ENCODE data around the gene TMEM144. TPM values are rescaled to one million over a fixed set of nuclear protein-coding genes. Genes with fewer than 3 reads are reported as not detected.
"Not testable (repeated sequence)": the region's sequence is repeated elsewhere in the genome, so short reads cannot be mapped to it uniquely, and the experiment has no call there.

Gene TMEM144
- total RNA-seq, 2 experiments from 2014 or later, result not detected

DNA sequence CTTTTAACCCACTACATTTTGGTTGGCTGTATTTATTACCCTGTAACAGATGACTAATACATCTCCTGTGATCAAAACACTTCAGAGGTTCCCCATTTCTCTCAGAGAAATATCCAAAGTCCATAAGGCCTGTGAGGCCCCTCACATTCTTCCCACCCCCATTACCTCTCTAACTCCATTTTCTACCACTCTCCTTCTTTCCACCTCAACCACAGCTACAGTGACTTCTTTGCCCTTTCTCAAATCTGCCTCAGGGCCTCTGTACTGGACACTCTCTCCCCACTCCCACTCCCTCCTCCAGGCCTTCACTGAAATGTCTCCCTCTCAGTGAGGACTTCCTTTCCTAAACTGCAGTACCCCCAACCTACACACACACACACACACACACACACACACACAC lies 8.4 kb upstream of the TMEM144 start:
- Mint-ChIP-seq H3K27me3 (peaks cover 7% of the 10 kb centered on the region), H3K27ac (no peak overlapping the region), H3K36me3 (ENCODE audit: low read depth) (no peaks in the 10 kb centered on the region), H3K4me3 (no peak overlapping the region), H3K9me3 (no peaks in the 10 kb centered on the region), H3K4me1 (no peaks in the 10 kb centered on the region)
- ChIA-PET CTCF (interaction anchor here (0.6 kb wide), 1 partner anchor 971 kb away, joined by 3 read pairs; no protein-coding TSS in a partner anchor), POLR2A (no interaction called here)
- no peak for DNase-seq

DNA sequence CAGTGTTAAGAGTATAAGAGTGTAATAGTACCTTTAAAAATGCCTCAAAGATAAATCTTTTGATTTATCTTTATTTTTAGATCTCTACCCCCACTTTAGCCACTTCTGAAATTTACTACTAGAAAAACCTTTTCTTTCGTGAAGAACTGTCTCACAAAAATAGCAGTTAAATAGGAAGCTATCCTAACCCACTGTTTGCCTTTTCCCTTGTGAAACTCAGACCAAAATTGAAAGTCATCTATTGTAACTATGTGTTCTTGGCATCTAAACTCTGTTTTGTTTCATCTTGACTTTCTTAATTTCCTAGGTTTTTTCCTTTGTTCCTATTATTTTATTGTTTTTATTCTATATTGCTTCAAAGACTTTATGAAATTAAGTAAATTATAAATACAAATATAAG lies 7.8 kb upstream of the TMEM144 start:
- Mint-ChIP-seq H3K4me1 (no peaks in the 10 kb centered on the region), H3K4me3 (no peak overlapping the region), H3K9me3 (no peaks in the 10 kb centered on the region), H3K27me3 (peaks cover 6% of the 10 kb centered on the region), H3K27ac (no peak overlapping the region), H3K36me3 (ENCODE audit: low read depth) (no peaks in the 10 kb centered on the region)
- no peak for DNase-seq
- CTCF ChIA-PET, result no interaction called here
- POLR2A ChIA-PET, result no interaction called here

DNA sequence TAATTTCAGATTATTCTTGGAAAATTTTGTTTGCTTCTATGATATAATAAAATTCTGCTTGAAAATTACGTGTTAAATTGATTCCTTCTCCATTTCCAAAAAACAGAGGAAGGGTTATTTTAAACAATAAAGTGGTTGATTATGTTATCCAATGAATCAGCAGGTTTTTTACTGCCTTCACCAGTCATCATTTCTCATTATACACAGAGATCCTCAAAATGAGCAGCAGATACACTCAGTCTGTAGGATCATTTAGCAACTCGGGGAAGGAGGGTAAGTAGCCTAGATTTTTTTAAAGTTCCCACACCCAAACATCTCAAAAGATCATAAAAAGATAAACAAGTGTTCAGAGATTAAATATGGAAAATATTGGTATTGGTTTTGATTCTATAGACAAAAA lies 6.8 kb upstream of the TMEM144 start:
- DNase-seq, result no peak
- no peak overlapping the region for H3K27ac Mint-ChIP-seq
- no peaks in the 10 kb centered on the region for H3K36me3 Mint-ChIP-seq (ENCODE audit: low read depth)
- H3K27me3 Mint-ChIP-seq, result peaks cover 5% of the 10 kb centered on the region
- CTCF ChIA-PET, result interaction anchor here (0.6 kb wide), 1 partner anchor 437 kb away, joined by 6 read pairs; no protein-coding TSS in a partner anchor
- POLR2A ChIA-PET, result no interaction called here
- H3K4me1 Mint-ChIP-seq, result no peaks in the 10 kb centered on the region
- no peak overlapping the region for H3K4me3 Mint-ChIP-seq
- no peaks in the 10 kb centered on the region for H3K9me3 Mint-ChIP-seq

DNA sequence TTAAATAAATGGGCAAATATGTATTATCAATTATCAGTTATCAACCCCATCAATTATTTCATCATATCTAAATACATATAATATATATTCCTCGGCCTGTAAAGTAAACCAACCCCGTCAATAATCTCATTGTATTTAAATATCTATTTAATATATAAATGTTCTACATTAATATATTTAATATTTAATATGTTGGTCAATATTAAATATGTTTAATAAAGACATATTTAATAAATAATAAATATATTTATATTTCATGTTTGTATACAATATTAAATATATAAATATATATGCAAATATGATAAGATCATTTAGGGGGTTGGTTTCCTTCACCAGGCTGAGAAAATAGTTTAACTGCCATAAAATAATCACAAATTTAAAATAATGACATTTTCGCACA lies 6.4 kb upstream of the TMEM144 start:
- Mint-ChIP-seq H3K27me3 (peaks cover 5% of the 10 kb centered on the region), H3K4me3 (no peak overlapping the region), H3K4me1 (peaks cover under 1% of the 10 kb centered on the region), H3K27ac (no peak overlapping the region), H3K9me3 (no peaks in the 10 kb centered on the region), H3K36me3 (ENCODE audit: low read depth) (no peaks in the 10 kb centered on the region)
- ChIA-PET CTCF (no interaction called here), POLR2A (no interaction called here)
- no peak for DNase-seq

GRCh38 chr4:158208963-158209640 lies 1.2 kb upstream of the TMEM144 start:
- DNase-seq, result no peak
- Mint-ChIP-seq H3K4me3 (no peak overlapping the region), H3K4me1 (peaks cover 21% of the 10 kb centered on the region), H3K36me3 (ENCODE audit: low read depth) (no peaks in the 10 kb centered on the region), H3K27ac (no peak overlapping the region), H3K27me3 (peaks cover 27% of the 10 kb centered on the region), H3K9me3 (no peaks in the 10 kb centered on the region)
- POLR2A ChIA-PET, result no interaction called here
- CTCF ChIA-PET, result interaction anchor here (0.6 kb wide), 1 partner anchor 73 kb away, joined by 3 read pairs; no protein-coding TSS in a partner anchor

- Mint-ChIP-seq H3K9me3 (no peaks in the 10 kb centered on the region), H3K27me3 (peaks cover 26% of the 10 kb centered on the region), H3K4me1 (peaks cover 21% of the 10 kb centered on the region), H3K36me3 (ENCODE audit: low read depth) (no peaks in the 10 kb centered on the region), H3K4me3 (peak overlapping the region; percentile 33), H3K27ac (no peak overlapping the region)
- POLR2A ChIA-PET, result no interaction called here
- DNase-seq, result no peak
- CTCF ChIA-PET, result no interaction called here
Observed at GRCh38 chr4:158211222-158211621, 936 bp downstream of the TMEM144 start.

DNA sequence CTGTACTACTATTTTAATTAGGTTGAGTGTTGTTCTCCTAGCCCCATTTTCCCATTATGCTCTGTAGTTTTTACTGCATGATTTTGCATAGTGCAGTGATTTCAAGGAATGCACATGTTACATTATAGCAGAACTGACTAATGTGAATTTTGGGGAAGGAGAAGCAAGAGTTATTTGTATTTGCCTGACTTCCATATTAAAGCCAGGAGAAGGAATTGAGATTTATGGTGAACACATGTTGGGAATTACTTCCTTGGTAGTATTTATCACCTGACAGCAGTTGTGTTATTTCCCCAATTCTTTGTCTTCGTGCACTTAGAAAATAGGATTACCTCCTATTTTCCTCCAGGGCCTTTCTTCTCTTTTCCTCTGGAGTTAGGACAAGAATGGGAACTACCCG lies 3.2 kb downstream of the TMEM144 start:
- no peaks in the 10 kb centered on the region for H3K9me3 Mint-ChIP-seq
- H3K36me3 Mint-ChIP-seq (ENCODE audit: low read depth), result no peaks in the 10 kb centered on the region
- H3K4me1 Mint-ChIP-seq, result peaks cover 21% of the 10 kb centered on the region
- DNase-seq, result no peak
- CTCF ChIA-PET, result no interaction called here
- H3K27ac Mint-ChIP-seq, result no peak overlapping the region
- H3K4me3 Mint-ChIP-seq, result no peak overlapping the region
- H3K27me3 Mint-ChIP-seq, result peaks cover 26% of the 10 kb centered on the region
- POLR2A ChIA-PET, result no interaction called here

- peaks cover 20% of the 10 kb centered on the region for H3K27me3 Mint-ChIP-seq
- H3K4me3 Mint-ChIP-seq, result no peak overlapping the region
- no peak overlapping the region for H3K27ac Mint-ChIP-seq
- POLR2A ChIA-PET, result no interaction called here
- CTCF ChIA-PET, result no interaction called here
- H3K4me1 Mint-ChIP-seq, result peaks cover 11% of the 10 kb centered on the region
- no peak for DNase-seq
- H3K36me3 Mint-ChIP-seq (ENCODE audit: low read depth), result no peaks in the 10 kb centered on the region
- H3K9me3 Mint-ChIP-seq, result no peaks in the 10 kb centered on the region
Observed at GRCh38 chr4:158214856-158215255, 4.6 kb downstream of the TMEM144 start.

DNA sequence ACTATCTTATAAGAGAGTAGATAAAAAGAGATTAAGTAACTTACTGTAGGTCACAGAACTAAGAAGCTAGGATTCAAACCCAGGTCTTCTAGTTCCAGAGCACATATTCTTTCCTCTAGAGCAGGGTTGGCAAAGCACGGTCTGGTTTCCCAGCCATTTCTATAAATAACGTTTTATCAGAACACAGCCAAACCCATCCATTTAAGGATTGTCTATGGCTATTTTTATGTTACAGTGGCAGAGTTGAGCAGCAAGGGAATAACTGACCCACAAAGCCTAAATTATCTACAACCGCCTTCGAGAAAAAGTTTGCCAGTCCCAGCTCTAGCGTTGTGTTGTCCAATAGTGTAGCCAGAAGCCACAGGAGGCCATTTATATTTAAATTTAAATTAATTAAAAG lies 7.5 kb downstream of the TMEM144 start:
- H3K36me3 Mint-ChIP-seq (ENCODE audit: low read depth), result no peaks in the 10 kb centered on the region
- H3K9me3 Mint-ChIP-seq, result no peaks in the 10 kb centered on the region
- POLR2A ChIA-PET, result no interaction called here
- peaks cover 10% of the 10 kb centered on the region for H3K27me3 Mint-ChIP-seq
- CTCF ChIA-PET, result no interaction called here
- no peaks in the 10 kb centered on the region for H3K4me1 Mint-ChIP-seq
- no peak overlapping the region for H3K4me3 Mint-ChIP-seq
- H3K27ac Mint-ChIP-seq, result no peak overlapping the region
- DNase-seq, result no peak

GRCh38 chr4:158219623-158220022 lies 9.3 kb downstream of the TMEM144 start:
- ChIA-PET CTCF (no interaction called here), POLR2A (no interaction called here)
- Mint-ChIP-seq H3K4me1 (no peaks in the 10 kb centered on the region), H3K27ac (no peak overlapping the region), H3K4me3 (no peak overlapping the region), H3K27me3 (peaks cover 5% of the 10 kb centered on the region), H3K9me3 (no peaks in the 10 kb centered on the region), H3K36me3 (ENCODE audit: low read depth) (no peaks in the 10 kb centered on the region)
- DNase-seq, result no peak

DNA sequence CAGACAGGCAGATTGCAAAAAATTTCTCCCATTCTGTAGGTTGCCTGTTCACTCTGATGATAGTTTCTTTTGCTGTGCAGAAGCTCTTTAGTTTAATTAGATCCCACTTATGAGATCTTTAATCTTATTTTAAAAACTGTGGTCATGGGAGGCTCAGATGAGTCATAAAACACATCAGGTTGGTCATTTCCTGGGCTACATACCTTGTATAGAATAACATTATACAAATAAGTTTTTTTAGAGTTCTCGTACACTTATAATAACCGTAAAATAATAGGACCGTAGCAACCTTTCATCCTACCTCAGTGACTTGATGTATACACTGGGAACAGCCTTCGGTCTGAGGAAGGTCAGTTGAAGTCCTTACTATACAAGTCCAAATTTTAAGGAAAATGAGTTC lies 14.0 kb downstream of the TMEM144 start:
- CTCF ChIA-PET, result interaction anchor here (1.2 kb wide), 1 partner anchor 12 kb away, joined by 3 read pairs; no protein-coding TSS in a partner anchor
- POLR2A ChIA-PET; H3K4me1 Mint-ChIP-seq; H3K9me3 Mint-ChIP-seq; H3K36me3 Mint-ChIP-seq (ENCODE audit: low read depth); DNase-seq; H3K27ac Mint-ChIP-seq; H3K4me3 Mint-ChIP-seq; H3K27me3 Mint-ChIP-seq: not testable (repeated sequence)

DNA sequence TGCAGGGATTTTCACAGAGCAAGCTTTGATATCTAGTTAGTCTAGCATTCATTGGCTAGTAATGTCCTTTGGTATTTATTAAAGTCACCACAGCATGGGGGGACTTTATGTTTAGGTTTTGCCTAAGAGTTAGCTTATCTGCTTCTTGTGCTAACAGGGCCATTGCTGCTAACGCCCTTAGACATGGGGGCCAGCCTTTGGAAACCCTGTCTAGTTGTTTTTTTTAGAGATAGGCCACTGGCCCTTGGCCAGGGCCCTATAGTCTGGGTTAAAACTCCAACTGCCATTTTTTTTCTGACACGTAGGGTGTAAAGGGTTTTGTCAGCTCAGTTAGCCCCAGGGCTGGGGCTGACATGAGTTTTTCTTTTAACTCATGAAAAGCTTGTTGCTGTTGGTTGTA lies 14.7 kb downstream of the TMEM144 start:
- CTCF ChIA-PET, result interaction anchor here (1.2 kb wide), 1 partner anchor 13 kb away, joined by 3 read pairs; no protein-coding TSS in a partner anchor
- POLR2A ChIA-PET; H3K4me1 Mint-ChIP-seq; H3K4me3 Mint-ChIP-seq; H3K27me3 Mint-ChIP-seq; H3K27ac Mint-ChIP-seq; H3K36me3 Mint-ChIP-seq (ENCODE audit: low read depth); DNase-seq; H3K9me3 Mint-ChIP-seq: not testable (repeated sequence)

DNA sequence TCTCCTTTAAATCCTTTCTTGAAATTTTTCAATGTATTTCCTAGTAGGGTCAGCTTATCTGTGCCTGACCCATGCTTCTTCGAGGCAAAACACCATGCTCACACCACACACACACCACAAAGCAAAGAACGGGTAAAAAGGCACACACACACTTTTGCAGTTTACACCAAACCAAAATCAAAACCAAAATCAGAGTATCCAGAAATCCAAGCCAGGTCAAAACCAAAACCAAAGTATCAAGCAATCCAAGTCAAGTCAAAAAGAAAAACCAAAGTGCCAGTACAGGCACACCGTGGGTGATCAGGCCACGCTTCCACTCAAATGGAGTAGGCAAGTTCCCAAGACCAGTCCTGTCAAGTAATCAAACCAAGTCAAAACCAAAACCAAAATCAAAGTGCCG lies 17.6 kb downstream of the TMEM144 start:
- CTCF ChIA-PET, result not testable (repeated sequence)

GRCh38 chr4:158228399-158228798 lies 18.1 kb downstream of the TMEM144 start:
- POLR2A ChIA-PET; H3K36me3 Mint-ChIP-seq (ENCODE audit: low read depth): not testable (repeated sequence)

More for the DNA sequence above, 17.6 kb downstream of the TMEM144 start:
- H3K4me3 Mint-ChIP-seq; POLR2A ChIA-PET; H3K36me3 Mint-ChIP-seq (ENCODE audit: low read depth); DNase-seq; H3K27me3 Mint-ChIP-seq; H3K27ac Mint-ChIP-seq; H3K9me3 Mint-ChIP-seq; H3K4me1 Mint-ChIP-seq: not testable (repeated sequence)

More at GRCh38 chr4:158228399-158228798, 18.1 kb downstream of the TMEM144 start:
- DNase-seq, CTCF ChIA-PET, H3K27ac Mint-ChIP-seq, H3K4me1 Mint-ChIP-seq, H3K4me3 Mint-ChIP-seq, H3K9me3 Mint-ChIP-seq, H3K27me3 Mint-ChIP-seq: not testable (repeated sequence)

Measured in activated CD4-positive, alpha-beta T cell treated with anti-CD3 and anti-CD28 coated beads, Interleukin-2, amount 10 ng/mL, durations not matched to agents 7 days and 5 days (primary cell).